Stimulated activated CD4-positive, alpha-beta T cell treated with anti-CD3 and anti-CD28 coated beads, TNF-alpha, amount 100 ng/mL, for 1 hour (primary cell): ENCODE results near the gene HIGD1B.
A peak's percentile ranks its signal among the peaks of the same experiment; 100 is the strongest.

ENCODE experiments used
- DNase-seq, 3 donors: peaks; one replicate each; pipeline ENCODE4 v3.0.0-alpha.2; 2020; ENCODE audit warnings: low read depth in 3 of 3, low spot score in 1 of 3

The HIGD1B gene

GRCh38 chr17:44875761-44876160, 28.1 kb downstream of the HIGD1B start:
- DNase-seq, result no peak

- no peak for DNase-seq
Measured at GRCh38 chr17:44877121-44877520, 29.4 kb downstream of the HIGD1B start.

- DNase-seq, result no peak
Measured at GRCh38 chr17:44878627-44879221, 31.0 kb downstream of the HIGD1B start.

GRCh38 chr17:44879376-44879775, 31.7 kb downstream of the HIGD1B start:
- no peak for DNase-seq

- no peak for DNase-seq
Measured at GRCh38 chr17:44880062-44880461, 32.4 kb downstream of the HIGD1B start.

- no peak for DNase-seq
Measured at GRCh38 chr17:44881145-44881544, 33.5 kb downstream of the HIGD1B start.

GRCh38 chr17:44884941-44885340, 37.3 kb downstream of the HIGD1B start:
- no peak for DNase-seq

GRCh38 chr17:44887016-44887415, 39.3 kb downstream of the HIGD1B start:
- no peak for DNase-seq

GRCh38 chr17:44887971-44888954, 40.6 kb downstream of the HIGD1B start:
- no peak for DNase-seq

GRCh38 chr17:44889003-44889402, 41.3 kb downstream of the HIGD1B start:
- DNase-seq, result no peak

- no peak for DNase-seq
Measured at GRCh38 chr17:44892250-44892649, 44.6 kb downstream of the HIGD1B start.

GRCh38 chr17:44894642-44895041, 47.0 kb downstream of the HIGD1B start:
- DNase-seq, result no peak

GRCh38 chr17:44898768-44899073, 51.0 kb downstream of the HIGD1B start:
- no peak for DNase-seq

GRCh38 chr17:44899074-44899782, 51.5 kb downstream of the HIGD1B start, which contains the start of gene EFTUD2:
Gene EFTUD2, minus strand, starts transcription at chr17:44899445. Its CDS starts 4,924 bp downstream, at chr17:44894521.
- peak; percentile 82 to 90 (median 87) for DNase-seq
